Measurements from ENCODE around the gene NLRC5.

The NLRC5 gene

GRCh38 chr16:57013902-57014301 is 24.5 kb downstream of the NLRC5 start:
- H3K9me3 ChIP-seq (ENCODE audit: control extremely low read depth in 1 of 5, control insufficient read depth in 4 of 5, insufficient read depth in 2 of 5, low read depth in 1 of 5, low read length in 4 of 5): no peaks in the 10 kb centered on the region
- no peaks in the 10 kb centered on the region for H3K4me1 ChIP-seq (ENCODE audit: control extremely low read depth in 1 of 4, control insufficient read depth in 4 of 4, insufficient read depth in 4 of 4, low read length in 3 of 4)
- H3K27ac ChIP-seq (ENCODE audit: insufficient read depth in 1 of 2, low read depth in 1 of 2, low read length in 2 of 2, poor library complexity in 1 of 2, severe bottlenecking in 2 of 2): no peak overlapping the region
- ChIA-PET CTCF (no interaction called here), POLR2A (no interaction called here)
- DNase-seq: peak in 1 of 3 donors; percentile 21
- peaks cover 12 to 21% (median 18%) of the 10 kb centered on the region in 4 experiments for H3K36me3 ChIP-seq (ENCODE audit: control insufficient read depth in 4 of 4, insufficient read depth in 4 of 4, low read length in 3 of 4)
- WGBS (ENCODE audit: insufficient coverage): 83% methylated on average over 1 of the region's 2 CpGs
- H3K4me3 ChIP-seq (ENCODE audit: control insufficient read depth in 1 of 7, extremely low read depth in 1 of 7, insufficient read depth in 4 of 7, low read depth in 2 of 7, low read length in 6 of 7): no peak overlapping the region
- no peaks in the 10 kb centered on the region for H3K27me3 ChIP-seq (replicated peaks in 2 of 5; ENCODE audit: control insufficient read depth in 4 of 5, insufficient read depth in 5 of 5, low read length in 4 of 5)

GRCh38 chr16:57016301-57016700 is 26.9 kb downstream of the NLRC5 start:
- no peak for DNase-seq
- POLR2A ChIA-PET: no interaction called here
- Histone ChIP-seq H3K4me3 (ENCODE audit: control insufficient read depth in 1 of 7, extremely low read depth in 1 of 7, insufficient read depth in 4 of 7, low read depth in 2 of 7, low read length in 6 of 7) (no peak overlapping the region), H3K9me3 (ENCODE audit: control extremely low read depth in 1 of 5, control insufficient read depth in 4 of 5, insufficient read depth in 2 of 5, low read depth in 1 of 5, low read length in 4 of 5) (no peaks in the 10 kb centered on the region), H3K4me1 (ENCODE audit: control extremely low read depth in 1 of 4, control insufficient read depth in 4 of 4, insufficient read depth in 4 of 4, low read length in 3 of 4) (no peaks in the 10 kb centered on the region), H3K27ac (ENCODE audit: insufficient read depth in 1 of 2, low read depth in 1 of 2, low read length in 2 of 2, poor library complexity in 1 of 2, severe bottlenecking in 2 of 2) (no peak overlapping the region), H3K27me3 (replicated peaks in 2 of 5; ENCODE audit: control insufficient read depth in 4 of 5, insufficient read depth in 5 of 5, low read length in 4 of 5) (no peaks in the 10 kb centered on the region), H3K36me3 (ENCODE audit: control insufficient read depth in 4 of 4, insufficient read depth in 4 of 4, low read length in 3 of 4) (peaks cover 16 to 36% (median 33%) of the 10 kb centered on the region in 4 experiments)
- CTCF ChIA-PET: interaction anchor here (1.1 kb wide), 1 partner anchor 17 kb away, joined by 3 read pairs; no protein-coding TSS in a partner anchor
- 100% methylated on average over 4 of the region's 6 CpGs for WGBS (ENCODE audit: insufficient coverage)

- Histone ChIP-seq H3K4me1 (ENCODE audit: control extremely low read depth in 1 of 4, control insufficient read depth in 4 of 4, insufficient read depth in 4 of 4, low read length in 3 of 4) (no peaks in the 10 kb centered on the region), H3K36me3 (ENCODE audit: control insufficient read depth in 4 of 4, insufficient read depth in 4 of 4, low read length in 3 of 4) (peaks cover 16 to 40% (median 39%) of the 10 kb centered on the region in 4 experiments), H3K27ac (ENCODE audit: insufficient read depth in 1 of 2, low read depth in 1 of 2, low read length in 2 of 2, poor library complexity in 1 of 2, severe bottlenecking in 2 of 2) (no peak overlapping the region), H3K4me3 (ENCODE audit: control insufficient read depth in 1 of 7, extremely low read depth in 1 of 7, insufficient read depth in 4 of 7, low read depth in 2 of 7, low read length in 6 of 7) (no peak overlapping the region), H3K27me3 (replicated peaks in 2 of 5; ENCODE audit: control insufficient read depth in 4 of 5, insufficient read depth in 5 of 5, low read length in 4 of 5) (no peaks in the 10 kb centered on the region), H3K9me3 (ENCODE audit: control extremely low read depth in 1 of 5, control insufficient read depth in 4 of 5, insufficient read depth in 2 of 5, low read depth in 1 of 5, low read length in 4 of 5) (no peaks in the 10 kb centered on the region)
- POLR2A ChIA-PET: no interaction called here
- WGBS (ENCODE audit: insufficient coverage): 88% methylated on average over 5 of the region's 6 CpGs
- DNase-seq: no peak
- CTCF ChIA-PET: interaction anchor here (1.1 kb wide), 1 partner anchor 16 kb away, joined by 3 read pairs; no protein-coding TSS in a partner anchor
These were observed 27.5 kb downstream of the NLRC5 start for GRCh38 chr16:57016831-57017230.

GRCh38 chr16:57017251-57017650 is 27.9 kb downstream of the NLRC5 start:
- WGBS (ENCODE audit: insufficient coverage): 71% methylated on average over 1 of the region's 1 CpG
- H3K27ac ChIP-seq (ENCODE audit: insufficient read depth in 1 of 2, low read depth in 1 of 2, low read length in 2 of 2, poor library complexity in 1 of 2, severe bottlenecking in 2 of 2): no peak overlapping the region
- ChIA-PET POLR2A (no interaction called here), CTCF (no interaction called here)
- no peaks in the 10 kb centered on the region for H3K4me1 ChIP-seq (ENCODE audit: control extremely low read depth in 1 of 4, control insufficient read depth in 4 of 4, insufficient read depth in 4 of 4, low read length in 3 of 4)
- H3K9me3 ChIP-seq (ENCODE audit: control extremely low read depth in 1 of 5, control insufficient read depth in 4 of 5, insufficient read depth in 2 of 5, low read depth in 1 of 5, low read length in 4 of 5): no peaks in the 10 kb centered on the region
- peaks cover 16 to 44% (median 42%) of the 10 kb centered on the region in 4 experiments for H3K36me3 ChIP-seq (ENCODE audit: control insufficient read depth in 4 of 4, insufficient read depth in 4 of 4, low read length in 3 of 4)
- no peak for DNase-seq
- no peak overlapping the region for H3K4me3 ChIP-seq (ENCODE audit: control insufficient read depth in 1 of 7, extremely low read depth in 1 of 7, insufficient read depth in 4 of 7, low read depth in 2 of 7, low read length in 6 of 7)
- no peaks in the 10 kb centered on the region for H3K27me3 ChIP-seq (replicated peaks in 2 of 5; ENCODE audit: control insufficient read depth in 4 of 5, insufficient read depth in 5 of 5, low read length in 4 of 5)

GRCh38 chr16:57019746-57020145 is 30.4 kb downstream of the NLRC5 start:
- Histone ChIP-seq H3K9me3 (ENCODE audit: control extremely low read depth in 1 of 5, control insufficient read depth in 4 of 5, insufficient read depth in 2 of 5, low read depth in 1 of 5, low read length in 4 of 5) (no peaks in the 10 kb centered on the region), H3K27ac (ENCODE audit: insufficient read depth in 1 of 2, low read depth in 1 of 2, low read length in 2 of 2, poor library complexity in 1 of 2, severe bottlenecking in 2 of 2) (no peak overlapping the region), H3K4me3 (ENCODE audit: control insufficient read depth in 1 of 7, extremely low read depth in 1 of 7, insufficient read depth in 4 of 7, low read depth in 2 of 7, low read length in 6 of 7) (no peak overlapping the region), H3K27me3 (replicated peaks in 2 of 5; ENCODE audit: control insufficient read depth in 4 of 5, insufficient read depth in 5 of 5, low read length in 4 of 5) (no peaks in the 10 kb centered on the region), H3K36me3 (ENCODE audit: control insufficient read depth in 4 of 4, insufficient read depth in 4 of 4, low read length in 3 of 4) (peaks cover 16 to 49% (median 44%) of the 10 kb centered on the region in 4 experiments), H3K4me1 (ENCODE audit: control extremely low read depth in 1 of 4, control insufficient read depth in 4 of 4, insufficient read depth in 4 of 4, low read length in 3 of 4) (peaks cover 0 to 16% (median 6%) of the 10 kb centered on the region in 4 experiments)
- CTCF ChIA-PET: interaction anchor here (0.7 to 1.1 kb wide), 3 partner anchors 9 to 26 kb away, joined by 3 read pairs; no protein-coding TSS in a partner anchor
- 94% methylated on average over 2 of the region's 2 CpGs for WGBS (ENCODE audit: insufficient coverage)
- POLR2A ChIA-PET: no interaction called here
- no peak for DNase-seq

GRCh38 chr16:57020651-57021050 is 31.3 kb downstream of the NLRC5 start:
- POLR2A ChIA-PET: no interaction called here
- 94% methylated on average over 7 of the region's 8 CpGs for WGBS (ENCODE audit: insufficient coverage)
- Histone ChIP-seq H3K27me3 (replicated peaks in 2 of 5; ENCODE audit: control insufficient read depth in 4 of 5, insufficient read depth in 5 of 5, low read length in 4 of 5) (no peaks in the 10 kb centered on the region), H3K27ac (ENCODE audit: insufficient read depth in 1 of 2, low read depth in 1 of 2, low read length in 2 of 2, poor library complexity in 1 of 2, severe bottlenecking in 2 of 2) (no peak overlapping the region), H3K4me3 (ENCODE audit: control insufficient read depth in 1 of 7, extremely low read depth in 1 of 7, insufficient read depth in 4 of 7, low read depth in 2 of 7, low read length in 6 of 7) (no peak overlapping the region), H3K9me3 (ENCODE audit: control extremely low read depth in 1 of 5, control insufficient read depth in 4 of 5, insufficient read depth in 2 of 5, low read depth in 1 of 5, low read length in 4 of 5) (no peaks in the 10 kb centered on the region), H3K36me3 (ENCODE audit: control insufficient read depth in 4 of 4, insufficient read depth in 4 of 4, low read length in 3 of 4) (peaks cover 16 to 49% (median 44%) of the 10 kb centered on the region in 4 experiments), H3K4me1 (ENCODE audit: control extremely low read depth in 1 of 4, control insufficient read depth in 4 of 4, insufficient read depth in 4 of 4, low read length in 3 of 4) (peaks cover 0 to 22% (median 10%) of the 10 kb centered on the region in 4 experiments)
- CTCF ChIA-PET: interaction anchor here (2.6 kb wide), 1 partner anchor 56 kb away, joined by 9 read pairs; no protein-coding TSS in a partner anchor
- no peak for DNase-seq

GRCh38 chr16:57021757-57022156 is 32.4 kb downstream of the NLRC5 start:
- H3K9me3 ChIP-seq (ENCODE audit: control extremely low read depth in 1 of 5, control insufficient read depth in 4 of 5, insufficient read depth in 2 of 5, low read depth in 1 of 5, low read length in 4 of 5): no peaks in the 10 kb centered on the region
- H3K36me3 ChIP-seq (ENCODE audit: control insufficient read depth in 4 of 4, insufficient read depth in 4 of 4, low read length in 3 of 4): peaks cover 16 to 49% (median 43%) of the 10 kb centered on the region in 4 experiments
- no peak overlapping the region for H3K27ac ChIP-seq (ENCODE audit: insufficient read depth in 1 of 2, low read depth in 1 of 2, low read length in 2 of 2, poor library complexity in 1 of 2, severe bottlenecking in 2 of 2)
- no peak overlapping the region for H3K4me3 ChIP-seq (ENCODE audit: control insufficient read depth in 1 of 7, extremely low read depth in 1 of 7, insufficient read depth in 4 of 7, low read depth in 2 of 7, low read length in 6 of 7)
- peaks cover 0 to 33% (median 20%) of the 10 kb centered on the region in 4 experiments for H3K4me1 ChIP-seq (ENCODE audit: control extremely low read depth in 1 of 4, control insufficient read depth in 4 of 4, insufficient read depth in 4 of 4, low read length in 3 of 4)
- DNase-seq: no peak
- ChIA-PET POLR2A (interaction anchor here (0.6 kb wide), 1 partner anchor 17 kb away, joined by 3 read pairs; no protein-coding TSS in a partner anchor), CTCF (interaction anchor here (2.6 kb wide), 1 partner anchor 57 kb away, joined by 9 read pairs; no protein-coding TSS in a partner anchor)
- no peaks in the 10 kb centered on the region for H3K27me3 ChIP-seq (replicated peaks in 2 of 5; ENCODE audit: control insufficient read depth in 4 of 5, insufficient read depth in 5 of 5, low read length in 4 of 5)
- 100% methylated on average over 5 of the region's 6 CpGs for WGBS (ENCODE audit: insufficient coverage)

All from common myeloid progenitor, CD34-positive (primary cell).